LNCaP clone FGC (cell line): ENCODE data around the gene CELSR2.

Source experiments
- DNase-seq: peaks from one replicate; pipeline ENCODE4 v3.0.0-alpha.2; 2011; ENCODE audit warnings: low read depth
- H3K4me3 ChIP-seq: 2 replicates; pipeline ENCODE4 v1.5.1; 2011; ENCODE audit warnings: mild to moderate bottlenecking, low read depth, low read length, control low read depth
- CTCF ChIP-seq: IDR thresholded peaks from 2 replicates; pipeline ENCODE4 v1.5.1; 2012; ENCODE audit warnings: mild to moderate bottlenecking; ENCODE audit not compliant: control insufficient read depth, insufficient read depth; ENCODE audit errors: extremely low read depth

CELSR2 gene

GRCh38 chr1:109294481-109294880 lies 45.1 kb downstream of the CELSR2 start:
- no peak for DNase-seq
- no peak overlapping the region for H3K4me3 ChIP-seq
- TF ChIP-seq CTCF, result no peak

GRCh38 chr1:109295712-109296415 lies 46.5 kb downstream of the CELSR2 start:
- no peak for TF ChIP-seq CTCF

GRCh38 chr1:109296782-109297181 lies 47.4 kb downstream of the CELSR2 start:
- H3K4me3 ChIP-seq, result no peak overlapping the region
- DNase-seq, result no peak
- no peak for TF ChIP-seq CTCF

More at GRCh38 chr1:109295712-109296415, 46.5 kb downstream of the CELSR2 start:
- no peak for DNase-seq
- H3K4me3 ChIP-seq, result no peak overlapping the region

- DNase-seq, result peak; percentile 27
- H3K4me3 ChIP-seq, result no peak overlapping the region
- TF ChIP-seq CTCF, result no peak
Observed at GRCh38 chr1:109298666-109299557, 49.6 kb downstream of the CELSR2 start.

- TF ChIP-seq CTCF, result no peak
- H3K4me3 ChIP-seq, result no peak overlapping the region
- DNase-seq, result no peak
Observed at GRCh38 chr1:109299558-109300343, 50.4 kb downstream of the CELSR2 start.

GRCh38 chr1:109300650-109301151 lies 51.4 kb downstream of the CELSR2 start:
- H3K4me3 ChIP-seq, result no peak overlapping the region
- TF ChIP-seq CTCF, result no peak
- DNase-seq, result no peak
